ENCODE results near the gene KLHL18.
"Not testable (repeated sequence)": the region's sequence is repeated elsewhere in the genome, so short reads cannot be mapped to it uniquely, and the experiment has no call there.

KLHL18 gene

DNA sequence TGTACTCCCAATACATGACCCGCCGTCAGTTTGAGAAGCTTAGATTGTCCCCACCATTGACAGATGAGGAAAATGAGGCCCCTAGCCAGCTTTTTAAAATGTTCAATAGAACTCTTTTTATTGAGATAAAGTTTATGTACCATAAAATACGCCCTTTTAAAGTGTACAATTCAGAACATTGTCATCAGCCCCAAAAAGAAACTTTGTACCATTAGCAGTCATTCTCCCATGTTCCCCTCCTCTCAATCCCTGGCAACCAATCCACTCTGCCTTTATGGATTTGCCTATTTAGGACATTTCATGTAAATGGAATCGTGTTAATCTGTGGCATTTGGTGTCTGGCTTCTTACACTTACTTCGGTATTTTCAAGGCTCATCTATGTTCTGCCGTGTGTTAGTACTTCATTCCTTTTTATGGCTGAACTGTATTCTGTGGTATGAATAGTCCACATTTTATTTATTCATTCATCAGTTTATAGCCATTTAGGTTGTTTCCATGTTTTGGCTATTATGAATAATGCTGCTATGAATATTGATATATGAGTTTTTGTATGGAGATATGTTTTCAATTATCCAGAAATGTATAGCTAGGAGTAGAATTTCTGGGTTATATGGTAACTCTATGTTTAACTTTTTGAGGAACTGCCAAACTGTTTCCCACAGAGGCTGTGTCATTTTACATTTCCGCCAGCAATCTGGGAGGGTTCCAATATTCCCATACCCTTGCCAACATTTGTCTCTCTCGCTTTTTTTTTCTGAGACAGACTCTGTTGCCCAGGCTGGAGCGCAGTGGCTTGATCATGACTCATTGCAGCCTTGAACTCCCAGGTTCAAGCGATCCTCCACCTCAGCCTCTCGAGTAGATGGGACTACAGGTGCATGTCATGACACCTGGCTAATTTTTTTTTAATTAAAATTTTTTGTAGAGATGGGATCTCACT, 82.7 kb downstream of the KLHL18 start:
- DNase-seq = no peak

DNA sequence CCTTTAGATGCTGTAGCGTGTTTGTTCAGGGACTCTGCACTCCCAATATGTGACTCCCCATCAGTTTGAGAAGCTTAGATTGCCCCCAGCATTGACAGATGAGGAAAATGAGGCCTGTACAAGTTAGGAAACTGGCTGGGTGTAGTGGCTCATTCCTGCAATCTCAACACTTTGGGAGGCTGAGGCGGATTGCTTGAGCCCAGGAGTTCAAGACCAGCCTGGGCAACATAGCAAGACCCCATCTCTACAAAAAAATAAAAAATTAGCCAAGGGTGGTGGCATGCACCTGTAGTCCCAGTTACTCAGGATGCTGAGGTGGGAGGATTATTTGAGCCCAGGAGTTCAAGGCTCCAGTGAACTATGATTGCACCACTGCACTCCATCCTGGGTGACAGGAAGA, 84.1 kb downstream of the KLHL18 start:
- no peak for DNase-seq

DNA sequence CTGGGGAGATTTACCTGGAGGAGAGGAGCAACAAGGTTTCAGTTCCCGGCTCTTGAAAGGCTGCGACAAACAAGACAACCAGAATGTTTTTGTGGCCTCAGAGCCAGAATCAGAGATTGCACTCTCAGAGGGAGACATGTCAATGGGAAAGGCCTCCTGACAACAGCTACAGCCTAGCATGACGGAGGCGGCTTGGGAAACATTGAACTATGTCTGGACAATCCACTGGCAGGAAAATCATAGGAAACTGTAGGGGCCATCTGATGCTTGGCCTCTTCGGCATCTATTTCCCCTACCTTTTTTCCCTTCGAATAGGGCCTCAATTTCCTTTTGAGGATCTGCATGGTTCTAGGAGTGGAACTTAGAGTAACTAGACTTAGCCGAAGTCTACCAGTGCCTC, 84.9 kb downstream of the KLHL18 start:
- no peak for DNase-seq

DNA sequence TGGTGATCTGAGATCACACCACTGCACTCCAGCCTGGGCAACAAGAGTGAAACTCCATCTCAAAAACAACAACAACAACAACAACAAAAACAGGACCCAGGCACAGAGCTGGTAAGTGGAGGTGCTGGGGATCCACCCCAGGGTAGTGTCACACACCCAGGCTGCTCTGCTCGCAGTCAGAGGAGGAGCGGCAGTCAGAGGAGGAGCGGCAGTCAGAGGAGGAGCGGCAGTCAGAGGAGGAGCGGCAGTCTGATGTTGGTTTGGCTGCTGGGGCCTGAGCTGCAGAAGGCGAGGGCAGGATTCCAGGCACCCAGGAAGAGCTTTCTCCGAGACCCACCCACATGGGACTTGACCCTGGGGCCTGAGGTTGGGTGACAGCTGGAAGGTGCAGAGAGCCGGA, 87.3 kb downstream of the KLHL18 start:
- not testable (repeated sequence) for DNase-seq

DNA sequence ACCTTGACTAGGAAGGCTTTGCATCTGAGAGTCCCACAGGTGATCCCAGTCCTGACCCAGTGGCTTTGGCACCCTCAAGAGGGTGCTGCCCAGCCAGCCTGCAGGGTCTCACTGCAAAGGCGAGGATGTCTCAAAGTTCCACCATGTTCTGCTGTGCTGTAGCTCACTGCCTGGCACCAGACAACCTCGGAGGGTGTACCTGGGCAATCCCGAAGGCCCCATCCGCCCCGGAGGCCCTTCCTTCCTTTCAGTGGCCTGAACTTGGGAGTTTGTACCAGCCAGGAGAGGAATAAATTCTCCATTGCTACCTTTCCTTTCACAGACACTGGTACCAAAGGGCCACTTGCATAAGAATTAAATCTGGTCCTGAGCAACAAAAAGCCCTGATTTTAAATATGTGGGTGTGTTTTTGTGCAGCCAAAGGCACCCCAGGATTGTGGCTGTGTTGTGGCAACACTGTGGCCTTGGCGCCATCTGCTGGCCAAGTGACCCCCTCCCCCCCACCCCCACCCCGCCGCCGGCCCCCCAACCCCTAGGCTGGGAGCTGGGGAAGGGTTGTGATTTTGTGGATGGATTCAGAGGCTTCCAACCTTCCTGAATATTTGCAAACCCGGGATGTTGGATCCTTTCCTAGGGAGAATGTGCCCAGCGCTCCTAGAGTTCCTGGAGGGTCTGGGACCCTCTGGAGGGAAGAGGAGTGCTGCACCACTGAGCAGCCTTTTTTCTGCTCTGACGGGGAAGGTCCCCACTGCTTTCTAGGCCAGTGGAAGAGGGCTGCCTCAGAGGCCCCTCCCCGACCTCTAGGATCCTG, 88.3 kb downstream of the KLHL18 start:
- DNase-seq = peak; percentile 64

DNA sequence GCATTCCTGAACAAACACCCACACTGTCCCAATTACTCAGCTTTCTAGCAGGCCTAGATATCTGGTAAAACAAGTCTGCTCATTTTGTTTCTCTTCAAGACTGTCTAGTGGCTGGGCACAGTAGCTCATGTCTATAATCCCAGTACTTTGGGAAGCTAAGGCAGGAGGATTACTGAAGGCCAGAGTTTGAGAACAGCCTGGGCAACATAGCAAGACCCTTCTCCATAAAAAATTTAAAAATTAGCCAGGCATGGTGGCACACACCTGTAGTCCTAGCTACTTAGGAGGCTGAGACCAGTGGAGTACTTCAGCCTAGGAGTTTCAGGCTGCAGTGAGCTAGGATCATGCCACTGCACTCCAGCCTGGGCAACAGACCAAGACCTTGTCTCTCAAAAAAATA, 91.8 kb downstream of the KLHL18 start:
- DNase-seq = no peak

DNA sequence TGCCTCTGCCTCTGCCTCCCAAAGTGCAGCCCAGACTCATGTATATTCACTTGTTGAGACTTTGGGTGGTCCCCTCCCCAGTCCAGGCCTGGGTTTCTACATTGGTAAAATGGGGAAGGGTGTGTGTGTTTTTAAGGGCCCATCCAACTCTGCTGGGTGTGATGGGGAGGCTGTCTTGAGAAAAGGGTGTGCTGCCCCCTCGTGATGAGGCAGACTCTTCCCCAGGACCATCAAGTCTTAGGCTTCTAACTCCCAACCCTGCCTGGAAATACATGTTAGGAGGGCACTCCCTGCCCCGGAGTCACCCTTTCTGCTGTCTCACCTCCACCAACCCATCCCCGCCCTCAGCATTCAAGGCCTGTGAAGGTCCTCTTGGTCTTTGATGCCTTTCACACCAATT, 93.6 kb downstream of the KLHL18 start:
- DNase-seq = no peak

DNA sequence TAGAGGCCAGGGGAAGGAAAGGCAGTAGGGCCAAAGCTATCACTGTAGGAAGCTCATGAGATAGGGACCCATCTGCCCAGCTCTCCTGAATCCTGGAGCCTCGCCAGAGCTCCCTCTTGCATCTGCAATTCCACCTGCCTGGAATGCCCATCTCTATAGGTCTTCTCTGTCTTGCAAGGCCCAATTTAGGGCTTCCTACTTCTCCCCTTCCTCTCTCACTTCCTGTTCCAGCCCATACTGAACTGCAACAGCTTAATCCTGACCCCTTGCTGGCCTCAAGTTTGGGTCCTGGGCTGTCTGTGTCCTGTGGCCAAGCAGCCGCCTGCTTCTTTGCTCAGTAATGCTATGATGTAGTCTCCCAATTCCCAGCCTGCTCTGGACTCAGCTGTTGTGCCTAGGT, 94.4 kb downstream of the KLHL18 start:
- no peak for DNase-seq

DNA sequence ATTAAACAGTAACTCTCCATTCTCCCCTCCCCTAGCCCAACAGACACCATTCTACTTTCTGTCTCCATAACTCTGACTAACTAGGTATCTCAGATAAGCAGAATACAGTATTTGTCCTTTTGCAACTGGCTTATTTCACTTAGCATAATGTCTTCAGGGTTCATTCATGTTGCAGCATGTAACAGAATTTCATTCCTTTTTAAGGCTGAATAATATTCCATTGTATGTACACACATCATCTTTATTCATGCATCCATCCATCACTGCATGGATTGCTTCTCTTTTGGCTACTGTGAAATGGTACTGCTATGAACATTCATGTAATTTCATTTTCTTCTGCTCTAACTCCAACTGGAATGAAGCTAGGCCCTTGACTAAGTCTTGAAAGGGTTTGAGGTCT, 96.1 kb downstream of the KLHL18 start:
- no peak for DNase-seq

DNA sequence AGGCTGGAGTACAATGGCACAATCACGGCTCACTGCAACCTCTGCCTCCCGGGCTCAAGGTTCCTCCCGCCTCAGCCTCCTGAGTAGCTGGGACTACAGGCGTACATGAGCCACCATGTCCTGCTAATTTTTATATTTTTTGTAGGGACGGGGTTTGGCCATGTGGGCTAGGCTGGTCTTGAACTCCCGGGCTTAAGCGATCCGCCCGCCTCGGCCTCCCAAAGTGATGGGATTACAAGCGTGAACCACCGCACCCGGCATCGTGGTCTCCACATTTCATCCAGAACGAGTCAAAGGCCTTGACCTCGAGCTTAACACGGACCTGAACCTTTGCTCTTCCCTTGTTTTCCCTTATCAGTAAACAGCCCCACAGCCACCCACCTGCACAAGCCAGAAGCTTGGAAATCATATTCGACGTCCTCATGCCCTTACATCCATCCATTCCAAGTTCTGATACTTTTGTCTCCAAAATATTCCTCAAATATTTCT, 96.7 kb downstream of the KLHL18 start:
- no peak for DNase-seq

DNA sequence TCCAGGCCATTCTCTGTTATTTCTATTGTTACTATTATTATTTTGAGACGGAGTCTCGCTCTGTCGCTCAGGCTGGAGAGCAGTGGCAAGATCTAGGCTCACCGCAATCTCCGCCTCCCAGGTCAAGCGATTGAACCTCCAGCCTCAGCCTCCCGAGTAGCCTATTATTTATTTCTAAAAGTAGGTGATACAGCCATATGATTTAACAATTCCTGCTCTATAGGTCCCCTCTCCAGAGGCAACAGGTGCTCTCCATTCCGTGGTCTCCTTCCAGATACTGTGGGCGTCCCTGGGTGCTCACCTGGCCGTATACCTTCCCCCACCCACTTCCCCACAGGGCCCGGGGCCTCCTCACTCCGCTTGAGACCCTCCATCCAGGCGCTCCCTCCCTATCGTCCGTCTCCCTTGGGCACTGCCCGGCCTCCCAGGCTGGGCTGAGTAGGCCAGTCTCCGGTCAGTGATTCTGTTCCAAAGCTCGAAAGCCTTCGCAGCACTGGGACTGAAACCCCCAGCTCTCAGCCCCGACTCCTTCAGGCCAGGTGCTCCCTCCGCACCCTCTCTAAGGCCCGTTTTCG, 97.4 kb downstream of the KLHL18 start:
- no peak for DNase-seq

DNA sequence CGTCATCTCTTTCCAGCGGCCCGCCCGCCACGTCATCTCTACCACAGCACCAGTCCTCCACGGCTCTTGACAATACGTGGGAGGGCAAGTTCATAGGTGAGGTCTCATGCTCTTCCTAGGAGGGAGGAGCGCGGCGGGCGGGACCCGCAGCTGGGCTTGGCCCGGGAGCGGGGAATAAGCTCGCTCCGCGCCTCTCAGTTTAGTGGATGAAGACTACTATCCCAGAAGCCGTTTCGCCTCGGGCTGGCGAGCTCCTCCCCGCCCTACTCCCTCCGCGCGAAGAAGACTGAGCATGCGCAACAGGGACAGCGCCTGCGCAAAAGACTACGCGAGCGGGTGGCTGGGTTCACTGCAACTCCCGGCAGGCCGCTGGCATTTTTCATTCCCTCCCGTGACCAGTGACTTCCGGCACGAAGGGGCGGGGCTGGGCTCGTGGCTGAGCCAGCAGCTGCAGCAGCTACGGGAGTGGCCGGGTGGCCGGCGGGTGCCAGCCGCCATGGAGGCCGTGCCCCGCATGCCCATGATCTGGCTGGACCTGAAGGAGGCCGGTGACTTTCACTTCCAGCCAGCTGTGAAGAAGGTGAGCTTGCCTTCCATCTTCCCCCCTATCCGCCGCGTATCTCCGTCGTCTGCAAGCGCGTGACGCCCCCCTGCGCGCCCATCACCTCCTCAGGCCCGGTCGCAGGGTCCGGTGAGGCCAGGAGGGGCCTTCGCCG, 98.0 kb downstream of the KLHL18 start, which contains the start of gene PTPN23:
Gene PTPN23 (plus strand): TSS at position 421 of the 716 bp plus-strand sequence. CDS start 76 bp downstream, at position 497.
- DNase-seq = peak; percentile 99

DNA sequence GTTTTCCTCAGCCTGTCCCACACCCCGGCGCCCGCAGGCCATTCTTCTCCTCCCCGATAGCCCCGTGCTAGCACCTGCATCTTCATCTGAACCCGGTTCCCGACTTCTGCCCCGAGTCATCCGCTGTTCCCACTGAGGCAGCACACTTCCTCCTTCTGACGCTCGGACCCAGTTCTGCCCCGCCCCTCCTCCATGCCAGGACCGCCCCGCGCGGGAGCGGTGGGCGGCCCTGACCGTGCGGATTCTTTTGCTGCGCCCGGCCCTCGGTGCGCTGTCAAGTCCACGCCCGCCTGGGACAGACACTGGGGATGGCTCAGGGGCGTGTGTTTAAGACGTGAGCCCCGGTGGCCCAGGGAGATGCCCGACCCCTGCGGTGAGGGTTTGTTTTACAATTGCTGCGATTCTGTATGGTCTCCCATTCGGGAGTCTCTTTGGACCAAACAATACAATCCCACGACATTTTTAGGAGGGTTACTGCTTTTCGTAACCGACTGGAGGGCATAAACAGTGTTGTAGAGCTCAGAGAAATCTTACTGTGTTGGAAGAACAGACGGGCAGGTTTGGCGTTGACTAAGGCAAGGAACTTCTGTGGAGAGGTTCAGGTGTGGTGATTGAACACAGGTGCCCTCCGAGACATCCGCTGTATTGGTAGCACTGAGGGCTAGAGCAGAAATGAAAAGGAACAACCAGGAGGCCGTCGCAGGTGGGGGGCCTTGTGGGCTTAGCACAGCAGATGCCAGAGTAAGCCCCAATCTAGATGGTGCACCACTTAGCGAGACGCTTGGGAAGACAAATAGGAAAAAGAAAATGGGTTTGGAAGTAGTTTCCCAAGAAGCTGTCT, 98.8 kb downstream of the KLHL18 start:
- DNase-seq = peak; percentile 96

DNA sequence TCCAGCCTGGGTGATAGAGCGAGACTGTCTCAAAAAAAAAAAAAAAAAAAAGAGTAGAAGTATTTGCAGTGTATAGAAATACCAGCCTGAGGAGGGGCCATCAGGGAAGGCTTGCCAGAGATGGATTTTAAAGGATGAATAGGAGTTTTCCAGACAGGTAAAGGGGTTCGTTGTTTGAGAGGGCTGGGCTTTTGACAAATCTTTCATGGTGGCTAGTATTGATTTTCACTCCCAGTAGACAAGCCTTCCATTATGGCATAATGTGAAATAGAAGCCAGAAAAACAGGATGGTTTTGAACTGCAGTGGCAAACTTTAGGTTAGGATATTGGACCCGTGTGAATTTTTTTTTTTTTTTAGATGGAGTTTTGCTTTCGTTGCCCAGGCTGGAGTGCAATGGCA, 101.7 kb downstream of the KLHL18 start:
- DNase-seq = no peak

DNA sequence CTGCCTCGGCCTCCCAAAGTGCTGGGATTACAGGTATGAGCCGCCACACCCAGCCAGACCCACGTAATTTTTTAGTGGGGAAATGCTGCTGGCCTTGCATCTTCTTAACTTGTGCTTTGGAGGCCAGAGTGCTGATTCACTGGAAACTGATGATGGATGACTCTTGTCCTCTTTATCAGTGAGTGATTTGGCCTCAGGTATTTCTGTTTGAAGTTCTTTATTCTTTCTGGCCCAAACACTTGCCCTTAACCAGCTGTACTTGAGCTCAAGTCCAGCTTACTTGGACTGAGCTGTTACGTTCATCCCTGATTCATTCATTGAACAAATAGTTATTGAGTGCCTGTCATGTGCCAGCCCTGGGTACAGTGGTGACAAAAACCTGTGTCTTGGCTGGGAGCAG, 102.3 kb downstream of the KLHL18 start:
- DNase-seq = no peak

DNA sequence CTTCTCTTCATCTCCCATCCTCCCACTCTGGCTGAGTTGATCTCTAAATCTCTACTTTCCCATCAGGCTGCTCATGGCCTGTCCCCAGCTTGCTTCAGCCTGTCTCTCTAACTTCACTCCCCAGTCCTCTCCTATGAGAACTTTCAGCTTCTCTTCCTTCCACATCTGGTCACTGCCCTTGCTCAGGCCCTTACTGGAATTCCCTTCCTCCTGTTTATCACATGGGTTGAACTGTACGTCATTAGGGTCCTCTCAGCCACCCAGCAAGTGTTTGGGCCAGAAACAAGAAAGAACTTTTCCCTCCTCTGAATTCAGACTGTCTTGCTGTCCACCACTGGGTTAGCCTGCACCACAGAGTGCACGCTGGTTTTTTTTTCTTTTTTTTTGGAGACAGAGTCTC, 103.1 kb downstream of the KLHL18 start:
- DNase-seq = no peak

DNA sequence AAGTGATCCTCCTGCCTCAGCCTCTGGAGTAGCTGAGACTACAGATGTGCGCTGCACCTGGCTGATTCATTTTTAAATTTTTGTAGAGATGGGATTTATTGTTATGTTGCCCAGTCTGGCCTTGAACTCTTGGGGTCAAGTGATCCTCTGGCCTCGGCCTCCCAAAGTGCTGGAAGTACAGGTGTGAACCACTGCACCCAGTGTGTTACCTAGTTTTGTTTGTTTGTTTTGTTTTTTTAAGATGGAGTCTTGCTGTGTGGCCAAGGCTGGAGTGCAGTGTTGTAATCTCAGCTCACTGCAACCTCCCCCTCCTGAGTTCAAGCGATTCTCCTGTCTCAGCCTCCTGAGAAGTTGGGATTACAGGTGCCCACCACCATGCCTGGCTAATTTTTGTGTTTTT, 110.2 kb downstream of the KLHL18 start:
- DNase-seq = no peak

DNA sequence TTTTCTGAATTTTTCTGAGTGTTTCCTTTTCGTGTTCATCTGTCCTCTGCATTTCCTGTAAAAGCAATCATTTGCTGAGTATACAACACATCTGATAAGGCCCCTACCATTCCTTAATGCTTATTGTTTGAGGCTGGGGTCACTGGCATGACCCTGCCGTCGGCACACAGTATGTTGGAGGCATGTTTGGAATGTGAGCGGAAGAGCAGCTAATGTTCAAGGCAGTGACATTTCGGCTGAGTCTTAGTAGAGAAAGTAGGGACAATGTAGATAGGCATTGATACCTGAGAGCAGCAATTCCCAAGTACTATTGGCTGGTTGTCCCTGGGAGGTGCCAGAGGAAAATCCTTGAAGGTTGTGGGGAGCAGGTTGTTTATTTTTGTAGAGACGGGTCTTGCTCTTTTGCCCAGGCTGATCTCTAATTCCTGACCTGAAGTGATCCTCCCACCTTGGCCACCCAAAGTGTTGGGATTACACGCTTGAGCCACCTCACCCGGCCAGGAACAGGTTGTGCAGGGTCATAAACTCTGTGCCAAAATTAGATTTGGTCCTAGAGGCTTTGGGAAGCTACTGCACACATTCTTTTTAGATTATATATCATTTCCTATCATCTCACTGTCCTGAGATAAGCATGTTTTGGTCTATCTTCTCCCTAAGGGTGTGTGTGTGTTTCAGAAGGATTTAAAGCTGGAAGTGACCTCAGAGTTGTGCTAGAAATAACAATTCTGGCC, 111.6 kb downstream of the KLHL18 start:
- no peak for DNase-seq

DNA sequence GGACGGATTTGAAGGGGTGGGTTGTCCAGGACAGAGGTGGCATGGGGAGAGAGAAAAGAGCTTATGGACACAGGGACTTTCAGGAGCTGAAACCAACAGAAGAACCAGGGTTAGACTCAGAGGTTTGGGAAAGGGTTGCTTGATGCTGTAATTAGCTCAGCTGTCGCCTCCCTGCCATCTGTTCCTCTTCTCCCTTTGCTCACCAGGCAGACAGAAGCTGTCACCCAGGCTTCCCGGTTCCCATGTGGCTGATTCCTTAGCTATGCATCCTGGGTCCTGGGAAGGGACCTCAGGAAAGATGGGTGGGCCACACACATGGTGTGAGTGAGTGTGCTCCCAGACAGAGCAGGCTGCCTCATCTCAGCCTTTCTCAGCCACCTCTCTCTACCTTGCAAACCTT, 112.1 kb downstream of the KLHL18 start:
- DNase-seq = no peak
